NCI-H748 (cell line): ENCODE measurements around the gene DST.
A peak's percentile ranks its signal among the peaks of the same experiment; 100 is the strongest.
"Not testable (repeated sequence)": the region's sequence is repeated elsewhere in the genome, so short reads cannot be mapped to it uniquely, and the experiment has no call there.

Experiments
- DNase-seq: peaks from one replicate; lab custom pipeline; 2025; ENCODE audit not compliant: unreplicated experiment; lab: John Stamatoyannopoulos, UW

The DST gene

DNA sequence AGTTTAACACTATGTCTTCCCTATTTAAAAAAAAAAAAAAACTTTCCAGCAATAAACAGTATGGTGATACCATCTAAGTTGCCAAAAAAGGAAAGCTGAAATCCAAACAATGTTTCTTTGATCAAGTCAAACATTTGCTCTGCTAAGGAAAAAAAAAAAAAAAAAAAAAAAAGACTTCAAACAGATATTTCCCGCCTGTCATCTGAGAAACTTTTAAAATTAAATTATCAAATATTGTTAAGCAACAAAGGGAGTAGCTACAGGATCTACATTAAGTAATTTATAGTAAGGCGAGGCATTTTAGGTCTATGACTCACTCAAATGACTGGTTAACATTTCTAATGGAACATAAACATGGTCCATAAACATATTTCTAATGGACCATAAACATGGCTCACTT is 121.2 kb downstream of the DST start:
- no peak for DNase-seq

DNA sequence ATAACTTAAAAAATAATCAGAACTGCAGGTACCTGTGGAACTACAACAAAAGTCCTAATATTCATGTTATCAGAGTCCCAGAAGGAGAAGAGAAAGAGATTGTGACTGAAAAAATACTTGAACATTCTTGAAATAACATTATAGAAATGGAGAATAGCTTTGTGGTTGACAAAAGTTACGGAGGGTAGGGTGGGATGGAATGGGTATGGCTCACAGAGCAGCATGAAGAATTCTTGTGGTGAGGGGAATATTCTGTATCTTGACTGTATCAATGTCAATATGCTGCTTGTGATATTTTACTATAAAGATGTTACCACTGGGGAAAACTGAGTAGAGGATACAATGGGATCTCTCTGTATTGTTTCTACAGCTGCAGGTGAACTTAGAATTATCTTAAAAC is 122.5 kb downstream of the DST start:
- no peak for DNase-seq

DNA sequence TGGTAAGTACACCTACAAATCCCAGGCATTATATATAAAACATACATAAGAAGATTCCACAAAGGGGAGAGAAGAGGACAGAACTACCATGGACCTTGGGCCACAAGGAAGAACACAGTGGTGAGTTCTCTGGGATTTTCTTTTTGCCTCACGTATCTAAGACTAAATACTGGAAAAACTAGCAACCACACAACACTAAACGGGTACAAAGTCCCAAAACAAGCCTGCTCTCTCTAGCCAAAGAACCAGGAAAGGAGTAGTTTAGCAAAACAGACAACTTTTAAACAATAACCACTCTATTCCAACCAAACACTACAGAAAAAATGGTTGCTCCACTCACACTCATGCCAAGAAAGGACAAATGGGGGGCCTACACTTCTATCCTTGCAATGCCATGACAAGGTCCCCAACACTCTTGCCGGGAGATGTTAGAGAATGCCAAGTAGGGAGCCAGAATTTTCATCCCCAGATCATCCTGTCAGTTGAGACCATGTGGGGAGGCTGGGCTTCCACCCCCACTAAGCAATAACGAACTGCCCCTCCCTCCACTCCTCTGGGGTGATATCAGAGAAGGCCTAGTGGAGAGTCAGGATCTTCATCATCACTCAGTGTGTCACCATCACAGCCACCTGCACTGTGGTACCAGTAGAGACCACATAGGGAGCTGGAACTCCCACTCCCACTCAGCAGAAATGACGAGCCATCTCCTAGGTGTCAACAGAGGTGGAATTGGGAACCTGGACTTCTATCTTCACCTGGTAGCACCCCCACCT is 123.5 kb downstream of the DST start:
- no peak for DNase-seq

DNA sequence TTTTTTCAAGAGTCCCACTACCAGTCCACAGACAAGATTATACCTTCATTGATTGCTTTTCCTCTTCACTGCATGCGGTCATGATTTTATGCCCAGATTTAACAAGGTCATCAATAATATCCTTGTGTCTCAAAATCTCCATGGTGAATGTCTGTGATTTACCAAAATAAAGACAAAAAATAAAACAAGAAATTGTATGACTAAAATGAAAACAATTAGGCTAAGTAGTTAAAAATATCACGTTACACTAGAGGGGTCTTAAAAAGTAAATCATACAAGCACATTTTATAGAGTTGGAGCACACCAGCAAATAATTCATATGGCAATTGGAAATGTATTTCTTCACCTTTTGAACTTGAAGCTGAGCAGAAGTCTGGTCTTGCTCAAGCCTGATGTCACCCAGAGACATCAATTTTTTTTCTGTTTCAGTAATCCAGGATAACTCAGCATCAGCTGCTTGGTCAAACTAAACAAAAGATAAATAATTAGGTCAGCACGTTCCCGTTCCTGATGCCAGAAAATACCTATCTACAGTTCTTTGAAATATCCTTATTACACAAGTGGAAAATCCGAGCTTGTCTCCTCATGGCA is 125.4 kb downstream of the DST start:
- peak; percentile 95 for DNase-seq

DNA sequence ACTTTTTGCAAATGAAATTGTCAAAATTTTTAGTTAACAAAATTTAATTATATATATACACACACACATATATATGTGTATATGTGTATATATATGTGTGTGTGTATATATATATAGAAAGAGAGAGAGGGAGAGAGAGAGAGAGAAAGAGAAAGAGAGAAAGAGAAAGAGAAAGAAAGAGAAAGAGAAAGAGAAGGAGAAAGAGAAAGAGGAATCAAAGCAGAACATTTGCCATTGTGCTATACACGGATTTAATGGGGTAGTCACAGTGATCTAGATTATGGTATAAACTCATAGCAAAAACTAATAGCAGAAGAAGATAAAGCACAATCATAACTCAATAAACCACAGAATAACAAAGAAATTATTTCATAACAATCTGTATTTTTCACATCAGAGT is 126.7 kb downstream of the DST start:
- no peak for DNase-seq

DNA sequence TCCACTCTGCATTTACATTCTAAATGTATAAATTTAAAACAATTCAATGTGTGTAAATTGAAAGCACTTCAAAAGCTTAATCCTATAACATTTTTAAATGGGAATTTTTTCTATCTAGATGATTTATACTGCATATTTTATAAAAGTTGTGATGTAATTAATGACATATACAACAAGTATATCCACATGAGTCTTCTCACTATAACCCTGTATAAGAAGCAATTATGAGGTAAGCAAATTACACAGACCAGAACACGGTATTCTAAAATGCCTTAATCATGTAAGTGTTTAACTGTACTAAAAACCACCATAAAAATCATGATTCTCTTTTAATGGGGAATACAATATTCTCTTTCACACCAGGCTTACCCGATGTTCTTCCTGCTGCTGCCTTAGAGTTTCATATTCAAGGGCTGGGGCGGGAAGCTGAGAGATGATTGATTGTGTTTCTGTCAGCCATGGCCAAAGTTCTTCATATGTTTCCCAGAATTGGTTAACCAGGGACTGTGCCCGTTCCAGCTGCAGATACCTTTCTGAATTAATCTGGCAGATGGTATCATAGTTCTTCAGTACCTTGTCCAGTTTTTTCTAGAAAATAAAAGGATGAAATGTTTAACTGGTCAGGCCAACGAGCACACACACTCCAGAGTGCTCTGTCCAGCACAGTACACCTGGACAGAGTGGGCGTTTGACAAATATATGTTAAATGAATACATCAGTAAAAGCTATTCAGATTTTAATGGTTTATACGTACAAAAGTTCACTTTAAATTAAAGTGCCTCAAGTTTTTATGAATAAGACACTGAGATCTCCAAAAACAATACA is 127.4 kb downstream of the DST start:
- peak; percentile 74 for DNase-seq

DNA sequence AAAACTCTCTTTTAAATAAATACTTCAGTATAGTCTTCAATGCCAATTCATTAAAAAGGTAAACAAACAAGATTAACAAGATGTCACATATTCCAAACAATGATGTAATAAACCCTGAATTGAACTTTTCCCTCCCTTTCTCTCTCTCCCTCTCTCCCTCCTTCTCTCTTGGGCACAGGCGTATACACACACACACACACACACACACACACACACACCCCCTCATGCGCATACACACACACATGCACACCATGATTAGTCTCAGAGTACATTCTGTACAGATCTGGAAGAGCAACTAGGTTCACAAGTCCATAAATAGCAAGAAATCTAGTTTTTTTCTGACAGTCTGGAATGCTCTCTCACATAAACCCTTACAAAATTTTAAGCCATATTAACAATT is 128.3 kb downstream of the DST start:
- DNase-seq: peak; percentile 33

DNA sequence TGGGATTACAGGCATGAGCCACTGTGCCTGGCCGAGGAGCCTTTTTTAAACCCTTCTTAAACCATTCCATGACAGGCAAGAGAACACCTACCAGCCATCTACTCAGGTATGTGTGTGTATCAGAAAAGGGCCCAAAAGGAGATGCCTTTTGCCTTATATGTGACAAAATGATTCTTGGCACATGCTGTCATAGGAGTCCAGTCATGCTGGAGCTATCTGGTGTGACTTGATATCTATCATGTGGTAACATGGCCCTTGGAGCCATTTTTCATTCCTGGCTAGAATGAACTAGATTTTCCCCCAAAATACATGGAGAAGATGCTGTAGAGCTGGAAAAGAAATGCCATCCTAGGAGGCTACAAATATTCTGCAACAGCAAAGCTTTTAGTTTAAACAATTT is 129.1 kb downstream of the DST start:
- no peak for DNase-seq

DNA sequence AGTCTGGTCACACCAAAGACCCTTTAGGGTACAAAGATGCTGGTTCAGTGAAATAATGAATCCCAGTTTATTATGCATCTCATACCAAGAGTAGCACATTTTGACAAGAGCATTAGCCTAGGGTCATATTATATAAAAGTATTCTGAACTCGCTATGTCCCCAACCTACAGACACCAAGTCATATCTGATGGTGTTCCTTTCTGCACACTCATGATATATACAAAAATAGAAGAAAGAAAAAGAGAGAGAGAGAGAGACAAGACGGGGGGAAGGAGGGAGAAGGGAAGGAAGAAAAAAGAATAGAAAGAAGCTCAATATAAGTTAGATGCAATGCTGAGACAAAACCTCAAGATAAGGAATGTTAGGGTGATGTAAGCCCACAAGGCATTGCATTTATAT is 131.1 kb downstream of the DST start:
- no peak for DNase-seq

DNA sequence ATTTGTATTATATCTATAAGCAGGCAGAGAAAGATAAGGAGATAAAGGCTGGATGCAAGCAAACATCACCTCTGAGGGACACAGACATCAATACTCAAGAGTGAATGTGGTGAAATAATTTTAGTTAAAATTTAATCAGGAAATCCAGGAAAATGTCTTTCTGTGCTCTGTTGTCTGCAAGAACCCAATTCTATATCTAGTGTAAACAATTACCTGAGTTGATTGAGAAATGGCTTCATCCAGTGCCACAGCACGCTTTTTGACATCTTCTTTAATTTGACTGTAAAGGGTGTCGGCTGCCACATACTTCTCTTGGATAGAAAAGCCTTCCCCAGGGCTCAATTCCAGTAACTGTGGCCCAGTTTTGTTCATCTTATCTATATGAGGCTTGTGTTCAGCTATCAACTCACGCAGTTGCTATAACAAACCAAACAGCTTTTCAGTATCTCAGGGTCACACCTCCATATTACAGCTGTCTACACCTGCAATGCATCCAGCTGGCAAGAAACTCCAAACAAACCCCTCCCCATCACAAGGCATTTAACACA is 131.6 kb downstream of the DST start:
- DNase-seq: peak; percentile 95

DNA sequence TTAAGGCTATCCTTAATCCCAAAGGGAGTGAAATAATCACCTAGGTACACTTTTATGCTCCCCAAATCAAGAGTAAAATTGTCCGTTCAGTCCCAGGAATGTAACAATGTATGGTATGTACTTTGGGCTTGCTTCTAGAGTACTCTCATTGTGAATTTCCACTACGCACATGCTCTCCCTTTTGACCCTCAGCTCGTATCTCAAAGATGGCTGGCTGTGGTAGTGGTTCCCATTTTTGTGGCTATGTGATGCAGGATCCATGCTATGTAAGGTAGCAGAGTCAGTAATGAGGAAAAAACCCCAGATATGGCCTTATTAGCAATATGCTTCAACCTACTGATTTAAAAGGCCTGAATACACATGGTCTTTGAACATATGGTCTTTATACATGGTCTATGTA is 133.7 kb downstream of the DST start:
- no peak for DNase-seq

DNA sequence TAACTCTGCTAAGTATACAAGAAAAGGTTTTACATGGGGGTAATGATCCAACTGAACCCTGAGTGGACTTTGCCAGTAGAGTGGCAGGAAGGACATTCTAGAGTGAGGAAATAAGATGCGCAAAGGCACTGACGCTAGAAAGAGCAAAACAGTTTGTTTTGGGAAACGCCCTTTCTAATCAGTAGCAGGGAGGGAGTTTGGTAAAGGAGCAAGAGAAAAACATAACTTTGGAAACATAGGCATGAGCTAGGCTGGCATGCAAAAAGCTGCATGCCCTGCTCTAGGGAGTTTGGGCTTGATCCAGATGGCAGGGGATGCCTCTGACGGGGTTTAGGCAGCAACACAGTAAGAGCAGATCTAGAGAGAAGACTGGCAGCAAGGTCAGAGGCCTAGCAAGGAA is 135.2 kb downstream of the DST start:
- no peak for DNase-seq

DNA sequence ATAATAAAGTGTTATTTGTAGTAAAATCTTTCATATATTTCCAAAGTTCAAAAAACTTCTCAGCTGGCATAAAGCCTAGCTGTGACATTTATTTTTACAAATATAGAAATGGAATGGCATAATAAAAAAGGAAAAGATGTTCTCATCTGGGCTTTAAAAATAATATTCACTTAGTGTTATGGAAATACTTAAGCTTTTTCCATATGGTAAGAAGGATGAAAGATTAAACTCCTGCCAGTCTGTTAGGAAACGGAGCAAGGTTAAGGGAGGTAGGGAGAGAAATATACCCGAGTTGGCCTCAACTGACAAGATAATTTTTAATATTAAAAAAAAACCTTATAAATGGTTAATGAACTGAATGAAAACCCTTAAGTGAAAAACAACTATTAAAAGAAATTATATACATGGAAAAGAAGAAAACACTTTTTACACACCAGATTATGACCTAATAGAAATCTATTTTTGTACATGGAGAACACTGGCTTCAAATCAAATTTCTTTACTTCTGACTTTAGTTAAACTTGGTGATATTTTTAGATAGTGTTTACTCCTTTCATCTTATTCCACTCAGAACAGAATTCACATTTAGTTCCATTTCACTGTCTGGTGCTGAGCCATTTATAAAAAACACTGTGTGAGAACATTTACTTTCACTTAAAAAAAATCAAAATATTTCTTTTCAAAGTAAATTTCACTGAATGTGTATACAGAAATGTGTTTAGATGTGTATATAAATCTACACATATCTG is 137.0 kb downstream of the DST start:
- DNase-seq: no peak

DNA sequence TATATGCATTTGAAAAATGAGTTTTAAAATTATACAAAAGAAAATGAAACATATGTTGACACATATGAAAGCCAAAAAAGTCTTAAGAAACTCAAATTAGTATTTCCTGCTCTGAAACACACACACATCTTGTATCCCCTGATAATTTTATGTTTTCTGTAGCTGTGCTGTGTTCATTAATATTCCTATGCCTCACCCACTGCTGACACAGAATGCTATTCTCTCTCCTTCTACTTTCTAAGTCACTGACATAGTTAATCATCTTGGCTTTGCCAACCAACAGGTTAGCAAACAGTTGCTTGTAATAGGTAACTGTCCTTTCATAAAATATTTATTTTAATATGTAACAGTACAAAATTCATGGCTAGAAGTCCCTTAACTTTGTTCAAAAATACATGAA is 140.7 kb downstream of the DST start:
- no peak for DNase-seq

DNA sequence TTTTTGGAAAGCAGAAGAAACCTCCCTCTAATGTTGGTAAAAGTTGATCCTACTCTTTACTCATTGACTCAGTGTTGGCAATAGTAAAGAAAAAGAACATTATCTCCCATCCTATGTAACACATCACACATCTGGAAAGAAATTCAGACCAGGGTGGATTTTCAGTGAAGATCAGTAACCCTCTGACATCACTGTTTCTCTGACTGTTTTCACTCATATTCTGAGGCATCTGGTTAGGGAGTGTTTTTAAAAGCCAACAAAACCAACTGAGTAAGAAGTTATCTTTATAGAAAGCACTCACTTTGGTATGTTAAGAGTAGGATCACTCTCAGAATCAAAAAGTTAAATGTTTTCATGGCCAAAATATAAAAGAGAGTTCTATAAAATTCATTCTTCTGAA is 143.6 kb downstream of the DST start:
- DNase-seq: no peak

DNA sequence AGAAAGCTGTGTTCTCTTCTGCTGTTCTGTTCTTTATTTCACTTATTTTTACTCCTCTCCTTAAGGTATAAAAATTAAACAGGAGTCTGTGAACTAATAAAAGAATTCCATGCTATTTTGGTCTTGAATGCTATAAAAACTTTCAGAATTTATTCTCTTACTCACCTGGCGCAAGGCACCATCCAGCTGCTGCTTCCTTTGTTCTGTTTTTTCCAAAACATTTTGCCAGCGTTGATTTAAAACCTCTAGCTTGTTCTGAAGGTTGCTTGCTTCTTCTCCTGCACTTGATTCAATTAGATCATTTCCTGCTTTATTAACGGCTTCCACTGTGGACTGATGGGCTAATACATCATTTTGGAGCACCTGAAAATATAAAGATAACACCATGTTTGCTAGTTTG is 145.0 kb downstream of the DST start:
- no peak for DNase-seq

DNA sequence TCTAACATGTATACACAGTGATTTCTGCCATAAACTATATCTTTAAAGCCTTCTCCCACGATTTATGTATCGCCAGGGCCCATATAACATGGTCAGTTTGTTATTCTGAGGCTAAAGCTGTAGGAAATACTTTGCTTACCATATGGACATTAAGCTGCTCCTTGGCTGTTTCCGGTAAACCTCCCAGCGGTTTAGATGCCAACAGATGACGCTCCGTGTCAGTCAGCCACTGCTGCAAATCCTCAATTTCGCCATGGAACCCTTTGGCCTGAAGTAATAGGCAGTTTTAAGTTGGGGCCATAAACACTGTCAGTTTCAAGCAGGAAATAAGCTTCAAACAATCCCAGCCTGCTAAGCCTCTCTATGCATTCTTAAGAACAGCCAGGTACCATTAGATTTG is 145.4 kb downstream of the DST start:
- DNase-seq: no peak

DNA sequence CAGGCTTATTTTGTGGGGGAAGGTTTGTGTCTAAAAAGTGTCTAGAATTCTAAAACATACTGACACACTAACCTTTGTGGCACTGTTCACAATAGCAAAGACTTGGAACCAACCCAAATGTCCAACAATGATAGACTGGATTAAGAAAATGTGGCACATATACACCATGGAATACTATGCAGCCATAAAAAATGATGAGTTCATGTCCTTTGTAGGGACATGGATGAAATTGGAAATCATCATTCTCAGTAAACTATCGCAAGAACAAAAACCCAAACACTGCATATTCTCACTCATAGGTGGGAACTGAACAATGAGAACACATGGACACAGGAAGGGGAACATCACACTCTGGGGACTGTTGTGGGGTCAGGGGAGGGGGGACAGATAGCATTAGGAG is 146.0 kb downstream of the DST start:
- DNase-seq: not testable (repeated sequence)

DNA sequence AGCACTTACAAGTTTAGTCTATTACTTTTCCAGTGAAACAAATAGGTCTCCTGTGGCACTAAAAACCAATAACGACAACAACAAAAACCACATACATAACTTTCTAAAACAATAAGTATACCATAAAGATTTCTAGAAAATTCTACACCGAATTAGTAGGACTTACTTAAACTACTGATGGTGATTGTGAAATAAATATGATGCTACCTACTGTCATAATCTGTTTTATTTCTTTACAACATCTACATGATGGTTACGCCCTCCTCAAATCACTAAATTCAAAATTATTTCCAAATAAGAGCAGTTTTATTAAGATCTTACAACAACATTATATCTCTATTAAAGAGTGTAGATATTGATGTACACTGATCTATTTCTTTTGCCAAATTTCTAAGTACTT is 147.0 kb downstream of the DST start:
- DNase-seq: no peak

DNA sequence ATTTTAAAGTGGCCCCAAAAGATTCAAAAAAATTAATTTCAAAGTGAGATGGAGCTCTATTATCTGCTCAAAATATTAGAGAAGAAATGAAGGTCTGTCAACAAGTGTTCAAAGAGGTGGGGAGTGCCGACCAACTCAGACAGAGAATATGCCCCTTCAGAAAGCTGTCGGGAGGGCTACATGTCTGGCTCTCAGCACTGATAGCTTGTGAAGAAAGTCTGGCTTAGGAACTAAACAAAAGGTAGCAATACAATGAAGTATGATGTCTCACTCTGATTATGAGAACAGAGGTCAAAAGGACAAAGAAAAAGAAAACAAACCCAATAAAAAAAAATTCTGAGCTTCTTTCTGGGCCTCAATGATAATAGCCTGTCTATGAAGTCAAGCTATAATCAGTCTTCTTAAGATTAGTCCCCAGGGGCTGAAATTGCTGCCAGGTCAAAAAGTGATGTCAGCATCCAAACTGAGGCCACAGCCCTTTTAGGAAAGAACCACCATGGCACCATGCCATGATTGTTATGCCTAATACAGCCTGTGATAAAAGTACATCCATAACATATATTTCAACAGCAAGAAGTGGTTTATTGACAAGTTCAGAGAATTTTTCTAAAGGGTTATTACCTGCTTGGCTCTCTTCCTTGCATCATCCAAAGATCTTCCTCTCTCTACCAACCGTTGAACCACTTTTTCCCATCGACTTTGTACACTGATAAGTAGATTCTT is 150.9 kb downstream of the DST start:
- DNase-seq: no peak

DNA sequence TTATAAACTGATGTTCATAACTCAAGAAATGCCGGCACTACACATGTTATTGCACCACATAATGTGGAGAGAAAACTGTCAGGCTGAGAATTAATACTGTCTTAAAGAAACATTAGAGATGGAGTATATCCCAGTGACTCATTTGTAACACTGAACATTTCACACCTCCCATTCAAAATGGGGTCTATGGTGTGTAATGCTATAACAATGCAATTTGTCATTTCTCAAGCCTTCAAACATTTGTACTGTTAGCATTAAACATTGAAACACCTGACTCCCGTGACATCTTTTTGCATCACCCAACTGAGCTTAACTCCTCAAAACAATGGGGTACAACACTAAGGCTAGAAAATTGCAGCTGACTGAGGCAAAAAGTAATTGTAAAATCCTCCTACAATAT is 151.7 kb downstream of the DST start:
- no peak for DNase-seq
